Breast epithelium (tissue), 4 donors: ENCODE data around the gene ESRRG. TPM values are rescaled to one million over a fixed set of nuclear protein-coding genes. Genes with fewer than 3 reads are reported as not detected.

Experiments used
- DNase-seq, 2 donors: peaks; one replicate each; pipeline ENCODE4 v3.0.0-alpha.2; 2019; ENCODE audit warnings: low spot score in 2 of 2
- H3K27ac ChIP-seq, 2 donors: fragments of 200-600 bp; sonication (generic) in 1 of 2; one replicate each; pipeline ENCODE4 v1.5.1; 2016 to 2019; ENCODE audit warnings: mild to moderate bottlenecking in 1 of 2
- H3K27me3 ChIP-seq, 2 donors: fragments of 200-600 bp; sonication (generic) in 1 of 2; one replicate each; pipeline versions ENCODE4 v1.5.1 to v1.6.0; 2017 to 2019; ENCODE audit warnings: control low read depth in 1 of 2, mild to moderate bottlenecking in 1 of 2
- H3K36me3 ChIP-seq: fragments of 200-600 bp; one replicate; pipeline ENCODE4 v1.5.1; 2019
- H3K4me1 ChIP-seq, 2 donors: fragments of 200-600 bp; sonication (generic); one replicate each; pipeline ENCODE4 v1.5.1; 2016 to 2019; ENCODE audit warnings: control low read depth in 1 of 2
- H3K4me3 ChIP-seq, 3 donors: fragments of 200-600 bp; sonication (generic); 1 replicate in 2 of 3; 2 replicates in 1 of 3; pipeline ENCODE4 v1.5.1; 2016 to 2019; ENCODE audit warnings: mild to moderate bottlenecking in 3 of 3, moderate library complexity in 2 of 3
- H3K9me3 ChIP-seq, 2 donors: fragments of 200-600 bp; sonication (generic) in 1 of 2; one replicate each; pipeline ENCODE4 v1.5.1; 2016 to 2019; ENCODE audit warnings: control low read depth in 1 of 2
- CTCF ChIP-seq, 3 donors: fragments of 450-650 bp; IDR thresholded peaks; one replicate each; pipeline ENCODE4 v1.5.1; 2016 to 2017; ENCODE audit warnings: antibody characterized with exemption in 3 of 3, mild to moderate bottlenecking in 3 of 3, moderate library complexity in 3 of 3
- POLR2A ChIP-seq: fragments of 450-650 bp; IDR thresholded peaks from one replicate; pipeline ENCODE4 v1.6.1; 2016; ENCODE audit warnings: antibody characterized with exemption, mild to moderate bottlenecking, moderate library complexity
- POLR2AphosphoS5 ChIP-seq, 3 donors: sonication (generic); formaldehyde crosslinking; IDR thresholded peaks; one replicate each; pipeline ENCODE4 v1.6.1; 2017; ENCODE audit warnings: antibody characterized with exemption in 3 of 3
- intact Hi-C: fragments of 100-400 bp; cut with DNase I; formaldehyde crosslinking; loops from one replicate; pipeline ENCODE4 v1.15.1; 2023; ENCODE audit warnings: low total_unique reads
- total RNA-seq, 3 donors: library from RNA; depleted of rRNA; stranded (reverse); fragments of >200 nt; gene quantifications; one replicate each; pipeline ENCODE4 v1.1.0, GENCODE V29; 2016

ESRRG gene
- total RNA-seq, 3 donors from 2014 or later: 0.16 to 9.1 (median 5.6) TPM

- Histone ChIP-seq H3K27ac (no peak overlapping the region), H3K9me3 (no peaks in the 10 kb centered on the region), H3K4me1 (no peaks in the 10 kb centered on the region), H3K4me3 (no peak overlapping the region), H3K36me3 (no peaks in the 10 kb centered on the region), H3K27me3 (no peaks in the 10 kb centered on the region)
- DNase-seq: no peak
- intact Hi-C loops: no loop called here
- TF ChIP-seq POLR2AphosphoS5 (IDR thresholded peaks at IDR 0.05) (no peak), CTCF (IDR thresholded peaks at IDR 0.05) (peak in 1 of 3 donors; percentile 17)
Observed at GRCh38 chr1:216742625-216743024, 19.4 kb upstream of the ESRRG start.

GRCh38 chr1:216740331-216740730 is 17.1 kb upstream of the ESRRG start:
- no peak for DNase-seq
- TF ChIP-seq POLR2A (no peak), POLR2AphosphoS5 (IDR thresholded peaks at IDR 0.05) (no peak), CTCF (IDR thresholded peaks at IDR 0.05) (no peak)
- Histone ChIP-seq H3K9me3 (no peaks in the 10 kb centered on the region), H3K27ac (no peak overlapping the region), H3K4me1 (no peaks in the 10 kb centered on the region), H3K36me3 (no peaks in the 10 kb centered on the region), H3K27me3 (no peaks in the 10 kb centered on the region), H3K4me3 (no peak overlapping the region)
- intact Hi-C loops: no loop called here

GRCh38 chr1:216739793-216740192 is 16.6 kb upstream of the ESRRG start:
- intact Hi-C loops: no loop called here
- DNase-seq: no peak
- no peak overlapping the region for H3K27ac ChIP-seq
- no peaks in the 10 kb centered on the region for H3K9me3 ChIP-seq
- TF ChIP-seq POLR2A (no peak), CTCF (IDR thresholded peaks at IDR 0.05) (no peak), POLR2AphosphoS5 (IDR thresholded peaks at IDR 0.05) (no peak)
- H3K4me1 ChIP-seq: no peaks in the 10 kb centered on the region
- H3K36me3 ChIP-seq: no peaks in the 10 kb centered on the region
- H3K4me3 ChIP-seq: no peak overlapping the region
- H3K27me3 ChIP-seq: no peaks in the 10 kb centered on the region

GRCh38 chr1:216732121-216732520 is 8.9 kb upstream of the ESRRG start:
- intact Hi-C loops: no loop called here
- Histone ChIP-seq H3K4me3 (no peak overlapping the region), H3K27ac (no peak overlapping the region), H3K36me3 (no peaks in the 10 kb centered on the region), H3K9me3 (no peaks in the 10 kb centered on the region), H3K27me3 (no peaks in the 10 kb centered on the region), H3K4me1 (no peaks in the 10 kb centered on the region)
- TF ChIP-seq POLR2A (no peak), POLR2AphosphoS5 (IDR thresholded peaks at IDR 0.05) (no peak), CTCF (IDR thresholded peaks at IDR 0.05) (no peak)
- no peak for DNase-seq

GRCh38 chr1:216731562-216731961 is 8.3 kb upstream of the ESRRG start:
- DNase-seq: no peak
- TF ChIP-seq POLR2AphosphoS5 (IDR thresholded peaks at IDR 0.05) (no peak), CTCF (IDR thresholded peaks at IDR 0.05) (no peak), POLR2A (no peak)
- Histone ChIP-seq H3K27ac (no peak overlapping the region), H3K9me3 (no peaks in the 10 kb centered on the region), H3K4me1 (no peaks in the 10 kb centered on the region), H3K27me3 (no peaks in the 10 kb centered on the region), H3K36me3 (no peaks in the 10 kb centered on the region), H3K4me3 (no peak overlapping the region)
- intact Hi-C loops: no loop called here
